Tibial nerve (tissue), 3 donors: ENCODE results near the gene KRTAP3-1.

ENCODE experiments used
- POLR2A ChIP-seq, 2 donors: fragments of 450-650 bp; IDR thresholded peaks; one replicate each; pipeline ENCODE4 v1.6.1; 2017; ENCODE audit warnings: antibody characterized with exemption in 2 of 2, mild to moderate bottlenecking in 2 of 2, moderate library complexity in 2 of 2
- TF ChIP-seq, protein P1 (sequence below), 5 experiments: fragments of 200-600 bp in 3 of 5; fragments of 450-650 bp in 2 of 5; sonication (generic) in 3 of 5; IDR thresholded peaks; one replicate each; pipeline ENCODE4 v1.5.1; 2016 to 2019; ENCODE audit warnings: antibody characterized with exemption in 5 of 5, mild to moderate bottlenecking in 3 of 5, moderate library complexity in 2 of 5

DNA sequence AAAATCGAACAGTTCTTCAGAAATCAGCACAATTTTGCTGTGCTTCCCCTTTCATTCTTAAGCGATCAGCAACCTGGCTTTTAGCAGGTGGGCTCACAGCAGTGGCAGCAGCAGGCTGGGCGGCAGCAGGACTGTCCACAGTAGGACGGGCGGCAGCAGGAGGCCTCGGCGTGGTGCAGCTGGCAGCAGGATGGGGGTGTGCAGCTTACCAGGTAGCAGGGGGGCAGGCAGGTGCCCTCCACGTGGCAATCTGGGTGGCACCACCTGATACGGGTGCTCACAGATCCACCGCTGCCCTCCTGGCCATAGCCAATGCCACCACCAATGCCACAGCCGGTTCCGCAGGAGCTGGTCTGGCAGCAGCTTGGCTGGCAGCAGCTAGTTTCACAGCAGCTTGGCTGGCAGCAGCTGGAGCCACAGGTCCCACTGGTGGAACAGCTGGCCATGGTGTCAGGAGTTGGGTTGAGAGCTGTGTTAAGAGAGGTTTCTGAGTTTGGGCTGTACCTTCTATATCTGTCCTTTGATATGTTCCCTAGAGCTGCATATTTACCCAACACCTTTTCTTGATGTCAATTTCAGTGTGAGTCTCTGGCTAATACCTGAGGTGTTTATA is 20.8 kb upstream of the KRTAP3-1 start, which contains the start of gene KRTAP1-4:
- TF ChIP-seq, protein P1, sequence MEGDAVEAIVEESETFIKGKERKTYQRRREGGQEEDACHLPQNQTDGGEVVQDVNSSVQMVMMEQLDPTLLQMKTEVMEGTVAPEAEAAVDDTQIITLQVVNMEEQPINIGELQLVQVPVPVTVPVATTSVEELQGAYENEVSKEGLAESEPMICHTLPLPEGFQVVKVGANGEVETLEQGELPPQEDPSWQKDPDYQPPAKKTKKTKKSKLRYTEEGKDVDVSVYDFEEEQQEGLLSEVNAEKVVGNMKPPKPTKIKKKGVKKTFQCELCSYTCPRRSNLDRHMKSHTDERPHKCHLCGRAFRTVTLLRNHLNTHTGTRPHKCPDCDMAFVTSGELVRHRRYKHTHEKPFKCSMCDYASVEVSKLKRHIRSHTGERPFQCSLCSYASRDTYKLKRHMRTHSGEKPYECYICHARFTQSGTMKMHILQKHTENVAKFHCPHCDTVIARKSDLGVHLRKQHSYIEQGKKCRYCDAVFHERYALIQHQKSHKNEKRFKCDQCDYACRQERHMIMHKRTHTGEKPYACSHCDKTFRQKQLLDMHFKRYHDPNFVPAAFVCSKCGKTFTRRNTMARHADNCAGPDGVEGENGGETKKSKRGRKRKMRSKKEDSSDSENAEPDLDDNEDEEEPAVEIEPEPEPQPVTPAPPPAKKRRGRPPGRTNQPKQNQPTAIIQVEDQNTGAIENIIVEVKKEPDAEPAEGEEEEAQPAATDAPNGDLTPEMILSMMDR (IDR thresholded peaks at IDR 0.05), result no peak
- TF ChIP-seq POLR2A (IDR thresholded peaks at IDR 0.05), result no peak
